Stimulated activated naive CD4-positive, alpha-beta T cell (primary cell): ENCODE measurements around the gene KCNQ1.

ENCODE experiments used
- DNase-seq, 6 experiments: peaks; one replicate each; lab custom pipeline; 2025; lab: John Stamatoyannopoulos, UW

Gene KCNQ1

DNA sequence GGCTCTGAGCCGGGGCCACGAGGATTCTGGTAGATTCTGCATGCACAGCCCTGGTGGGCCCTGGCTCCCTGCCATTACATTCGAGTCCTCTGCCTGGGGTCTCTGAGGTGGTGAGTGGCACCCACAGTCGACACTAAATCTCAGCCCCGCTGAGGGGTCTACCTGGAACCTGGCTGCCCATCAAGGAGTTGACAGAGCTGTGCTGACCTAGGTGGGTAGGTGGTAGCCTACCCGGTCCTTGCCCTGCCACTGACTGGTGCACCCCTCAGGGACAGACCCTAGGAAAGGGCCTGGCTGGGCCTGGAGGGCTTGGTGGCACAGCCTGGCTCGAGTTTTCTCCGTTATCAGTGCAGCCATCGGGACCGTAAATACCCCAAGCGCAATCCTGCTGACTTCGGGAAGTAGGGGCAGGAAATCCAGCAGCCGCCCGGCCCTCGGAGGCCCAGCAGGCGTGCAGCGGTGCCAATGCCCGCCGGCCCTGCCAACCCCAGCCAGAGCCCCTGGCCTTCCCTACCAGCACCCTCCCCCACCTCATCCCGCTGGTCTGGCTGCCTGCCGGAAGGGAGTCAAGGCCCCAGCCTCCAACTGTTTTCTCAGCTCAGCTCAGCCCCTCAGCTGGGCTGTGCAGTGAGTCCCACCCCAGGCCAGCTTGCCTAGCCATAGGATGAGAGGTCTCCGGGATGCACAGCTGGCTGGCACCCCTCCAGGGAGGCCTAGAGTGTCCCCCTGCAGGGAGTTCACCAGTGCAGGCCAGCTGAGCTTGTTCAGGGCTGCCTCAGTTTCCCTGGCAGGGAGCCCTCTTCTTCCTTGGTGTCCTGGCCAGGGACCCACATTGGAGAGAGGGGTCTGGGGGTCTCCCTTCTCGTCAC, 335.4 kb downstream of the KCNQ1 start:
- no peak for DNase-seq

DNA sequence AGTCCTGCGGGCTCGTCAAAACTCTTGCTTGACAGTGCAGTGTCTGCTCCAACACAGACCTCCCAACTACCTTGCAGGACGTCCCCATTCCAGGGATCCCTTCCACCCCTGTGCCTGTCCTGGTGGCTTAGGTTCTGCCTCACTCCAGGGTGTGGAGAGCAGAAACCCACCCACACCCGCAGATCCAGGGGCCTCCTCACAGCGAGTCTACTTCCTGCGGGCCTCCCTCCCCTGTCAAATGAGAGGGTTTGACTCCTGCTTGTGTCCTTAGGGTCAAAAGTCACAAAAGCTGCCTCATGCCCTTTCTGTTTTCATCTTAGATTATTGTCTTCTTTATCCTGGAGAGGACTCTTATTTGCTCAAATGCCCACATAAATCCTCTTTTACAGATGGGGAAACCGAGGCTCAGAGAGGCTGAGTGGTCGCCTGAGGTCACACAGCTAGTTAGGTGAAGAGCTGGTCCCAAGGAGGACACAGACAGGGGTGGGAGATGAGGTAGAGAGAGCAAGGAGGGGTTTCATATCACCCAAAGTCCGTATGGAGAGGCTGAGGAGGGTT, 336.1 kb downstream of the KCNQ1 start:
- DNase-seq: no peak

DNA sequence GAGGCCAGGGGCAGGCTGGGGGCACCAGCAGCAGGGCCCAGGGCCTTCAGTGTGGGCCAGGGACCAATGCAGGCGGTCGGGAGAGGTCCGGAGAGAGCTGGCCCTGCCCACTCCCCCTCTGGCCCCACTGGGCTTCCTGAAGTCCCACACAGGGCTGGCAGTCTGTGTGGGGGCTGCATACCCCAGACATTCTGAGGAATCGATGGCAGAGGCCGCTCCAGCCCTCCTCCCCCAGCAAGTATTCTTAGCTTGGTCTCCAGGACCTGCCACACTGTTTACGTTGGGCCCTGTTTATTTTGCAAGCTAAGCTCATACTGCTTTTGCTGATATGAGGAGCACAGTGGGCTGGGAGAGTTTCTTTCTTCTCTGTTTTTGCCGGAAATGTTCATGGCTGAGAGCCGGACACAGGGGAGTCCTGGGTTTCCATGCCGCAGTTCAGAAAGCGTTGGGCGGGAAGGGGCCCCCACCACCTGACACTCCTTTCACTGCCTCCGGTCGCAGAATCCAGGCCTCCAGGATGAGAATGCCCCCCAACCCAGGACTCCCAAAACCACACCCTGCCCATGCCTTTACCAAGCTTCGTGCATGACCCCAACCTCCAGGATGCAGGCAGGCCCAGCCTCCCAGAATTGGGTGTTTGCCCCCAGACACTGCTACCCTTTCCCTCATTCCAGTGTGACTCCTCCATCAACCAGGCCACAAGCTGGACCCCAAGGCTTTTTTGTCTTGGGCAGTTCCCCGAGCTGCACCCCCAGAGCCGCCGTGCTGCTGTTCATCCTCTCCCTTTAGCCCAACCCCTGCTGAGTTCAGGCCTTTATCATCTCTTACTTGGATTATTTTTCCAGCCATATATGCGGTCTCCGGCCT, 336.8 kb downstream of the KCNQ1 start:
- no peak for DNase-seq

DNA sequence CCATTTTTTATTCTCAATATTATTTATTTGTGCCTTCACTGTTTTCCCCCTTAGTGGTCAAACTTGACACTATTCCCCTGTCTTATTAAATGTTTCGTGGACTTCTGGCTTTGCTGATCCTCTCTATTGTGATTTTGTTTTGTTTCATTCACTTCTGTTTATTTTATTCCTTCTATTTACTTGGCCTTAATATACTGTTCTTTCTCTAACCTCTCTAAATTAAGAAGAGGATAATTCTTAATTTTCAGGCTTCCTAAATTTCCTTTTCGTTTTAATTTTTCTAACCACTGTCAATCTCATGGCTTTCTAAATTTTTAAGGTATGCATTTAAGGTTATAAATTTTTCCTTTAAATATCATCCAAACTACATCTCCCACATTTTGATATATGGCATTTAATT, 338.0 kb downstream of the KCNQ1 start:
- DNase-seq: no peak

DNA sequence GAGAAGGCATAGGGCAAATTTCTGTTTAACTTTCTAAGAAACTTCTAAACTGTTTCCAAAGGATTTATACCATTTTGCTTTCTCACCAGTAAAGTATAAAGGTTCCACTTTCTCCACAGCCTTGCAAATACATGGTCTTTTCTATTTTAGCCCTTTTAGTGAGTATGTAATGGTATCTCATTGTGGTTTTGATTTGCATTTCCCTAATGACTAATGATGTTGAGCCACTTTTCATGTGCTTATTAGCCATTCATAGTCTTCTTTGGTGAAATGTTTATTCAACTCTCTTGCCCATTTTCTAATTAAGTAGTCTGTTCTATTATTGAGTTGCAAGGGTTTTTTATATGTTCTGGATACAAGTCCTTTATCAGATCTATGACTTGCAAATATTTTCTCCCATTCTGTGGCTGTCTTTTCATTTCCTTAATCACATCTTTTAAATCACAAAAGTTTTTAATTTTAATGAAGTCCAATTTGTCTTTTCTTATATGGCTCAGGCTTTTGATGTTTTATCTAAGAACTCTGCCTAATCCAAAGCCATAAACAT, 338.8 kb downstream of the KCNQ1 start:
- DNase-seq: no peak

DNA sequence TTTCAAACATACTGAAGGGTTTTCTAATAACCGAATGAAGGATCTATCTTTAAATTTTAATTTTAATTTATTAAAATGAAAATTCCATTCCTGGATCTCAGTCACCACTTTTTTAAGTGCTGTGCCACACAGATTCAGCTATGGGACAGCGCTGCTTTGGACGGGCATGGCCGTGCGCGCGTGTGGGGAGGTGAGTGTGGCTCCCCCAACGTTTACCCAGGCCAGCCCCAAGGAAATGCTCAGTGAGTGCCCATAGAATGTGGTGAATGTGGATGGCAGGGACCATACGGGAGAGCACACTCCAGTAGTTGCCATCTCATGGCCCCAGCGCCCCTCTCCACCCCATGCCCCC, 343.0 kb downstream of the KCNQ1 start:
- DNase-seq: no peak

DNA sequence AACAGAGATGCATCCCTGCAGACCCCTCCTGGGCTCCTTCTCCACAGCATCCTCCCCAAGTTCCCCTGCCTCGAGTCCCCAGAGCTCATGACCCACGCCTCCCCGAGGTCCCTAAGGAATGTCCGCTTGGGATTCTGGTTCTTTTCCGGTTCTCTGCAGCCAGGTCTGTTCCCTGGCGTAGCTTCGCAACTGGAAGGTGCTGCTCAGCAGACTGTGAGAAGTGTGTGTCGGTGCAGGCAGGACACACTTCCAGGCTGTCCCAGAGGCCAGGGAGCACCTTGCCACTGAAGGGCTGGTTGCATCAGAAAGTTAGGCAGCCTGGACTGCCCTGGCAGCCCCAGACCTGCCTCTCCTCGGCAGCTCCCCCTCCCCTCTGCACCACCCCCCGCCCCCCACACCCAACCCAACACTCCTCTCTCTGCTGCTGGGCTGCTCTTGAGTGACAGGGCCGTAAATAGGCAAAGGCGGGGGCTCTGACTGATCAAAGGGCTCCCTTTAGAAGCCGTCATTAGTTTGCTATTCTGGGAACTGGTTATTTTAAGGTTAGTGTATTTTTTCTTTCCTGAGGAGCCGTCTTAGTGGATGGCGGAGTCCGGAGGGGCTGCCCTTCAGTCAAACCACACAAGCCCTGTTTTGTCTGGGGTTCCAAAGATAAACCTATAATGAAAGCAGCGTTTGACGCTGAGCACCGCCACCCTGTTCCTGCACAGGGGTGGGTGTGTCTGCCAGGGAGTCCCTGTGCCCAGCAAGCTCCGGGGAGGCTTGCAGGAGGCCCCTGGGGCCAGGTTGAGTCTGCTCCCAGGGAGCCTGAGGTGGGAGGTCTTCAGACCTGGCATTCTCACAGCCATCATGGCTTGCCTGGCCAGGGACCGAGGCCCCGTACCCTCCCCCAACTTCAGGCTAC, 343.6 kb downstream of the KCNQ1 start:
- DNase-seq: no peak

DNA sequence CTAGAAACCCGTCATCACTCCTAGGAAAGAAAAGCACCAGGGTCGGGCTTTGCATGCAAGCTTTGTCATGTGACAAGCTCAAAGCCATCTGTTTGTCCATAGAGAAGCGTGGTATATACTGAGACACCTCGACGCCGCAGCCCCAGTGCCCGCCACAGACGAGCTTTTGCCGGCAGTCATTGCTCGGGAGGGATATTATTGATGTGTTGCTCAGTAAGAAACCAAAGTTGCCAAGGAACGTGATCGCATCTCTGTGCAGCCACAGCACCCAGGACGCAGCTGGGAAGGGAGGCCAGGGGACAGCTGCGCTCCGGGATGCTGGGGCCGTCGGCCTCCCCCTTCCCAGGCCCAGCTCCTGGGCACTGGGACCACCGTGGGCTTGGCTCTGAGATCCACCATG, 344.5 kb downstream of the KCNQ1 start:
- DNase-seq: no peak

DNA sequence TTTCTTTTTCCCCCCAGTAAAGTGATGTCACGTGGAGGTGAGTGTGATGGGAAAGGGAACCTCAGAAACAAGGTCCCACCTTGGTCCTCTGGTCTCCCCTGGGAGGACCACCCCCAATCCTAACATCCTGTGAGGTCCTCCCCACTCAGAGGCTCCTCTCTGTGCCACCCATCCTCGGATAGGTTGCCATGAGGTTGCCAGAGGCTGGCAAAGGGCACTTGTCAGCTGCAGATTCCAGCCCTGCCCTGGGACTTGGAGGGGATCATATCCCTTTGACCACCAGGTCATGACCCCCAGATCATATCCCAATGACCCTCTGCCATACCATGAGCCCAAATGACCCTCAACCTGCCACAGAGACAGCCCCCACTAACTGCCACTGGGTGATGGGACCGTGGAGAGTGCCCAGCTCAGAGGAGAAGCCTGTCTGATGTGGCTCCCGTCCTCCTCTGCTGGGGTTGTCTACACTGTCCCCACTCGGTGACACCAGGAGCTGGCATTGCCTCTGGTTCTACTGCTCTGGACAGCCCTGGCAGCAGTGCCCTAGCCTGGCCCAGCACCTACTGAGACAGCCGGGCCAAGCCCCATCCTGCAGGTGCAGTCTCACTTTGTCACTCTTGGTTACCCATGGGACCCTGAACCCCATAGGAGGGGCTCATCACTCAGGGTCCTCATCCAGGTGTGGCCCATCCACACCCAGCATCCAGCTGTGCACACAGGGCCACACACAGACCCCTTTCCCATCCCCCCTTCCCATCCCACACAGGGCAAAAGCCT, 345.2 kb downstream of the KCNQ1 start:
- DNase-seq: no peak

DNA sequence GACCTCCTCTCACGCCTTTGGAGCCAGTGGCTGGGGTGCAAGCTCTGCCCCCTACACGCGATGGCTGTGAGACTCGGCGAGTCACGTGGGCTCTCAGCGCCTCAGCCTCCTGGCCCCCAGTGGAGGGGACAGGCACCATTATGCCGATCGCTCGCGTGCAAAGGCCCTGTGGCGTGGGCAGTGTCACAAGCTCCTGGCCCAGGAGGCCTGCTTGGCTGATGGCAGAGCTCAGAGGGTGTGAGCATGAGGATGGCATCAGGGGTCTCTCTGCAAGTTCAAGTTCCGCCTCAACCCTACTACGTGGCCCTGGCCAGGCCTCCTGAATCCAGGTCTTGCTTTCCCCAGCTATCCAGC, 345.7 kb downstream of the KCNQ1 start:
- DNase-seq: no peak

DNA sequence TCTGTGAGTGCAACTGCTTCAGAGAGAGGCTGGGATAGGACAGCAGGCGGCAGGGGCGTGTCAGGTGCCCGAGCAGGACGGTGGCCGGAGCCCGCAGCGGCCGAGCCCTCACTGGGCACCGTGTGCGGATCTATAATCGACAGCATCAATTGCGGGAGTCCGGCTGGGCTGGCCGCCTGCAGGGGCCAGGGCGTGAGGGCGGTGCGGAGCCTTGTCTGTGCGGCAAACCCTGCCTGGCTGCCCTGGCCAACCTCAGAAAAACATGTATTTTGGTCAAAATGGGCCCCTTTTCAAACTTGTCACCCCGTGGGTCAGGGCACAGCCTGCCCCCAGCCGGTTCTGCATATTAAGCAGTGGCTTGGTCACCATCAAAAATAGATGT, 346.3 kb downstream of the KCNQ1 start:
- no peak for DNase-seq

DNA sequence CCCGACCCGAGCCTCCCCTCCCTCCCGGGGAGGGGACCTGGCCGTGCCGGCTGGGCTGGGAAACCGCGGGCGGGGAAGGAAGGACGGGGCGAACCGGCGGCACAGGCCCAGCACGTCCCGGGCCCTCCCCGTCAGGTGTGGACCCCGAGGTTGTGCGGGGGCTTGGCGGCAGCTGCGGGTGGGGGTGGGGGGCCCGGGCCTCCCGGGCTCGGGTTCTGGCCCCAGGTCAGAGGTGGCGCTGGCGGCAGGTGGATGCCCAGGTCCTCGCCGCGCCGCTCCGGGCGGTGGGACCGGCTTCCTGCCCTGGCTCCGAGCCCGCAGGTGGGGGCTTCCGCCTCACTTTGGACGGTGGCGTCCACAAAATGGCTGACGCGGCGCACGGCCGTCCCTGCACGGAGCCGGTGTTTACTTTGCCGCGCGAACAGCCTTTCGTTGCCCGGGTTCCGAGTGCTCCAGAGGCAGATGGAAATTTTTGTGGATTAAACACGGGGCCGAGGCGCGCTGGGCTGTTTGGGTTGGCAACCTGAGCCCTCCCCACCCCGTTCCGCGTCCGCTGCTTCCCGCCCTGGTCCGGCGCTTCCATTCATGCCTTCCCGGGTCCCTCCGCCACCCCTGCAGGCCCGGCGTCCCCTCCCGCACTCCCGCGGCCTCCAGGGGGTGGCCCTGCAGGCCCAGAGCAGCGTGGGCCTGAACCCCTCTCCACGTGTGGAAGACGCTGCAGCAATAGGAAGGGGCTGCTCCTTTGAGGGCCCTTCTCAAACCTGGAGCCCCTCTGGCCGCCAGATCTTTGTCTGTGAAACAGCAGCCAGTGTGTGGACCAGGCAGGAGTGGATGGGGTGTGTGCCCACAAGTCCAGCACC, 346.9 kb downstream of the KCNQ1 start:
- DNase-seq: peak in 2 of 6 experiments; percentile 6 to 28

DNA sequence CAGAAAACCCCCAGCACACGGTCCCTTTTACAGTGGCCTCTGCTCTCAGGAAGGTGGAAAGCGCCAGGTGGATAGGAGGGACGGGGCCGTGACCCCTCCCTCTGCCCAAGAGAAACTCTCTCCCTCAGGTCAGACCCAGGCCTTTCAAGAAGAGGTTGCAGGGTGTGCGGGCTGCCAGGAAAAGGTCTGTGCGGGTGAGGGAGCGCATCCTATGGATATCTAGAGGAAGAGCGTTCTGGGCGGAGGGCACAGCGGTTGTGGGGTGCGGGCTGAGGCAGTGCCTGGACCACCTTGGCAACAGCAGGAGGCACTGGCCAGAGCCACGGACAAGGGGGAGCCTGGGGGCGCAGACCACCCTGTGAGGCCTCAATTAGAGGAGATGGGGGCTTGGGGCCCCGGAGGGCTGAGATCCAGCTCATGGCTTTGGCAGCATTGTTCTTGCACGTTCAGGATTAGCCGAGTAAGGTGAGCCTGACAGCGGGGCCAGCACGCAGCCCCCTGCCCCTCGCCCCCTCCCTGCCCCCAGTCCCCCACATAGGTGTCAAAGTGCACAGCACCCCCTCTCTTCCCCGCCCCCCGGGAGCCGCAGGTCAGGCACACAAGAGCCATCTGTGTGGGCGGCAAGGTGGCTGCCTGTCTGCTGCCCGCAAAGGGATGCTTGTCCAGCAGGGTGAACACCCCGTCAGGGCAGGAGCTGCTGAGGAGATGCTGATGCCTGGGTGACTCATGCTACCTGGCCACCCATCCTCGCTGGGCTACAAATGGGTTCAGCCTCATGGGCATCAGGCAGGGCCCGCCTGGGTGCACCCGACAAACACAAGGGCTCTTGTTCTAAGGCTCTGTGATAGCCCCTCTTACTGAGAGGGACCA, 347.8 kb downstream of the KCNQ1 start:
- no peak for DNase-seq

DNA sequence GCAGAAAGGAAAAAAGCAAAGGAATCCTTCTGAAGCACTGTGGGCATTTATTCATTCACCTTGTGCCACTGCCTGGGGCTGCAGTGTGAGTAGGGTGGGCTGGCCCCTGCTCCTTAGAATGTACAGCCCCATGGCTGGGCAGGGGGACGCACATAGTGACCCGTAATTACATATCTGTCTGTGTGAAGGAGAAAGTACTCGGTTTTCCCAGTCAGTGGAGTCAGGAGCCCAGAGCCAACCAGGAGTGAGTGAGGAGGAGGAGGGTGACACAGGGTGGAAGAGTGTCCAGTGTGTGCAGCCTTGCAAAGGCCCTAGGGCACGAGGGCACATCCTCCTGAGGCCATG, 348.9 kb downstream of the KCNQ1 start:
- no peak for DNase-seq

DNA sequence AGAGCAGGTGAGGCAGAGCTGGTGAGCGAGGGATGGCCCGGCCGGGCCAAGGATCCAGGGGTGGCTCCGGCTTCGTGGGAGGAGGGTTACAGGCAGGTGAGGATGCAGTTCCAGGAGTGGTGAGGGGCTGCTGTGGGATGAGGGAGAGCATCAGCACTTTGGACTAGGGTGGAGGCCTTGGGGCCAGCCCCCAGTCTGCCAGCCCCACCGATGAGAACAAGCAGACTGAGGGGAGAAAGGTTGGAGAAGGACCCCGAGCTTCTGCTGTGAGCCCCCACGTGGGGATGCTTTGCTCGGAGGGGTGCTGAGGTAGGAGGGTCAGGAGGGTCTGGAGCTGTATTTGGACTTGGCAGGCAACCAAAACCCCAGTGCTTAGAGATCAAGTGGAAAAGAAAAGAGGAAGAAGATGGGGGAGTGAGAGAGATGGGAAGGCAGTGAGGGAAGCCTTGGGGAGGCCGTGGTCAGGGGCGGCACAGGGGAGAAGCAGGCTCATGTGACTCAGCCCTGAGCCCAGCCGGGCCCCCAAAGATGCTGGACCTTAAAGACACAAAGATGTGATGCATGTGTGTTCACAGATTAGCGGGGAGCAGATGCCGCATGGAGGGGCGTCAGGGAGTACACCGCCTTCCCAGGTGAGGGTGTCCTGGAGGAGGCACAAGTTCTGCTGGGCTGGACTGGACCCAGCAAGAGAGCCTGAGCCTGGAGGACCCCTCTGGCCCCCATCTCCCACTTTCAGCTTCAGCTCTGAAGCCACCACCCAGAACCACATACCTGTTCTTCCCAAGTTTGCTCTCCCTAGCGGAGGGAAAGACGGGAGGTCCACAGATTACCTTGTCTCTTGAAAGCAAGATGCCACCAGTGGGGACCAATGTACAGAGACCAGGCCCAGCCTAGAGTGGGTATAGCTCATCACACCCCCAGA, 349.5 kb downstream of the KCNQ1 start:
- DNase-seq: no peak

DNA sequence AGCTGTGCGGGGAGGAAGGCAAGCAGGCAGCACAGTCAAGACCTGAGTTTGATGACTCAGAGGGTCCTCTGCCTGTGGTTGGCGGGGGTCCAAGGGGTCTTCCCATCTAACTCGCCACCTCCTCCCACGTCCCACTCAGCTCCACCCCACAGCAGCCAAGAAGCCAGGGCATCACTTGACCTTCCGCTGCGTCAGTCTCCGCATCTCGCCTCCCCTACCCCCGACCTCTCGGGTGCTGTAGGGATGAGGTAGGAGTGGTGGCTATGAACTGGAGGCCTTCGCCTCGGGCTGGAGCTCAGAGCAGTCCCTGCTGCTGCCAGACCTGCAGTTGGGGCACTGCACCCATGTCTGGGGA, 350.1 kb downstream of the KCNQ1 start:
- no peak for DNase-seq

DNA sequence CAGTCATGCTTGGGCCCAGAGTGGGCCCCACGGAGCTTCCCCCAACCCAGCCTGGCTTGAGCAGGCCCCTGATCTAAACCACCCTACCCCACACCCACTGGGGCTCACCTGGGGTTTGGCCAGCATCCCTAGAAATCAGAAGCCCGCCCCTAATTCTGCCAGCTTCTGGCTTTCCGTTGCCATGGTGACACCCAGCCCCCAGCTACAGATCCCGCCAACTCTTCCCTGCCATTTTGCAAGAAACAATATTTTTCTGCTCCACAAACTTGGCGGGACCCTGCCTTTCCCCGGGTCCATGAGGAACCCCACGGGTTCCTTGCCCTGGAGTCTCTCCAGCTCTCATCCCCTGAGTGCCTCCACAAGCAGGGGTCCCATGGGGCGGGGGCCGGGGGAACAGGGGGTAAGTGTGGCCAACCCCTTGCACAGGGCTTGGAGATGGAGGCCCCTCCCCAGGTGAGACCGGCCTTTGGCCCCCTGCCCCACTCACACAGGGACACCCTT, 350.7 kb downstream of the KCNQ1 start:
- no peak for DNase-seq

DNA sequence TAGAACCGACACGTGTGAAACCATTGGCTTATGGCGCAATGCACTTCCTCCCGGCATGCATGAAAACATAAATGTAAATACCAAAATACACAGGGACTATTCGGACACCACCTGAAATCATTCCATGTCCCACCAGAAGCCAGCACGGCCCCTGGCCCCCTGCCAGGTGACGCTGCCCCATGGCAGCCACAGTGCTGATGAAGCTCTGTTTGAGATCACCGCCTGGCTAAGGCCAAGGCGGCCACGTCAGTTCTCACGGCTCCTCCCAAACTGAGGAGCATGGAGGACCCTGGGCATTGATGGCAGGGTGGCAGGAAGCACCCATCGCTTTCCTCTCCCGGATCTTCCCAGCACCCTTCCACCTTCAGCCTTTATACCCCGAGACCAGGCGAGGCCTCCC, 351.3 kb downstream of the KCNQ1 start:
- DNase-seq: no peak
